ENCODE measurements around the gene ASXL2.

The ASXL2 gene

DNA sequence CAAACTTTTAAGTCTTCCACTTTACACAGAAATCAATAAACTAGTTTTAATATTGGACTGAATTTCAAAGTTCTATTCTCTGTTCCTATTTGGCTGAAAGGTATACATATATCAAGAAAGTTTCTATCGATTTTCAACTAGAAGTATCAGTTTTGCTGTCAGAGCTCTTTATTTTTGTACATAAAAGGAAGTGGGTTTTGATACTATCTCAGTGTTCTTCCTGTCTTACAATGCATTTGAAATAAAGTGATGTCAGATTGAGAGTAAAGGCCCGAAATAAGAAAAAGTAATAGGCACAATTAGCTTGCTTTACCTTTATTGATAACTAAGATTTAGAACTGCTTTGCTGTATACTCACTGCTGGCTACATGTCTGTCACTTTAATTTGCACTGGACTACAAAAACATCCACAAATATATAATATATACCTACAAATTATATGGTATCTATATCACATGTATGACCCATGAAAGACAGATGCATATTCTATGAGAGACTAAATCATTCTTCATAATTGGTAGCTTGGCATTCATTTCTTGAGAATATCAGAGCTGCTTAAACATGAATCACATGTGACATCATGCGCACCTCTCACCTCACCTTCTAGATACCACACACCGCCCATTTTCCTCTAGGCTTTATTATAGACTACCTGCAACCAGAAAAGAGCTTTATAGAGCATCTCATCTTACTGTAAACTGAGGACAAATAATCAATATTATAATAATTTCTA is 83.6 kb downstream of the ASXL2 start:
- DNase-seq, result no peak

GRCh38 chr2:25790074-25790790 is 88.1 kb downstream of the ASXL2 start:
- DNase-seq, result no peak

DNA sequence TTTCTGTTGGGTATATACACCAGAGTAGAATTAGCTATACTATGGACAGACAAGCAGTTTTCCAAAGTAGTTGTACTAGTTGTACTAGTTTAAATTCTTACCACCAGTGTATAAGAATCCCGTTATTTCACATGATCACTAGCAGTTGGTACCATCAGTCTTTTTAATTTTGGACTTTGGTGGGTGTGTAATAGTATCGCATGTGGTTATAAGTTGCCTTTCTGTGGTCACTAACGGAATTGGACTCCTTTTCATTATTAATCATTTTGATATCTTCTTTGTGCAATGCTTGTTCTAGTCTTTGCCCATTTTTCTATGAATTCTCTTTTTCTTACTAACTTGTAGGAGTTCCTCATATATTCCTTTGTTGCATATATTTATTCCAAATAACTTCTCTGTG is 89.8 kb downstream of the ASXL2 start:
- no peak for DNase-seq

GRCh38 chr2:25787020-25787419 is 91.3 kb downstream of the ASXL2 start:
- no peak for DNase-seq

- no peak for DNase-seq
Measured at GRCh38 chr2:25784404-25784803, 93.9 kb downstream of the ASXL2 start.

- DNase-seq, result no peak
Measured at GRCh38 chr2:25777077-25777476, 101.2 kb downstream of the ASXL2 start.

- DNase-seq, result no peak
Measured at GRCh38 chr2:25772078-25772477, 106.2 kb downstream of the ASXL2 start.

- DNase-seq, result no peak
Measured at GRCh38 chr2:25763575-25763974, 114.7 kb downstream of the ASXL2 start.

- DNase-seq, result no peak
Measured at GRCh38 chr2:25760297-25760696, 118.0 kb downstream of the ASXL2 start.

- no peak for DNase-seq
Measured at GRCh38 chr2:25758348-25758747, 119.9 kb downstream of the ASXL2 start.

DNA sequence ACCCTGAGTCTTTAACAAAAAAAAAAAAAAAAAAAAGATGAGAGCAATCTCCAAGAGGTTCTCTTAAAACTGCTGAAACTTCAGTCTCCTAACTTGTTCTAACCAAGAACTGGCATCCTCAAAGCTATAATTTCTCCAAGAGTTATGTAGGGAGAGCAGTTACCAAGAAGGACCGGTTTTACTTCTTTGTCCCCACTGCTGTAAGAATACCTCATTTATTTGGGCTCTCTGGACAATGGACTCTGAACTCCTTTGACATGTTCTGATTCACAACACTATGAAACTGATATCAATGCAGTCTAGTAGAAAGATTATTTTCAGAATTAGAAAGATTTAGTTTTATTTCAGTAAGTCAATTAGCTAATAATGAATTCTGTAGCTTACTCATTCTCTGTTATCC is 120.4 kb downstream of the ASXL2 start:
- no peak for DNase-seq

- no peak for DNase-seq
Measured at GRCh38 chr2:25756536-25756935, 121.8 kb downstream of the ASXL2 start.

DNA sequence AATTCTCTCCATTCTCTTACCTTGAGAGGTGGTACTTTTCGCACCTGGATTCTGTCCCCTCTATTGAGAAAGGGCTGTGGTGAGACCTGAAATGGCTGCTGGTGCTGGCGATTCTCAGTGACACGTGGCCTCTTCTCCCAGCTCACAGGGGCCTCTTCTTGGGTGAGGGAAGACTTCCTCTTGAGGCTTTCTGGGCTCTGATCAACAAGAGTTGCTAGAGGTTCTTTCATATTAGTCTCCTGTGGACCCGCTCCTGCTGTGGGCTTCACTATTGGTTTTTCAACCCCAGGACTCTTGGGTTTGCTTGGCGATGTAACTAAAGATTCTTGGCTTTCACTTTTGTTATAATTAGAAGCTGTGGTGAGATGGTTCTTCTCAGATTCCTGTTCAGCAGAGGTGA is 128.6 kb downstream of the ASXL2 start:
- no peak for DNase-seq

GRCh38 chr2:25744055-25744454 is 134.2 kb downstream of the ASXL2 start:
- no peak for DNase-seq

DNA sequence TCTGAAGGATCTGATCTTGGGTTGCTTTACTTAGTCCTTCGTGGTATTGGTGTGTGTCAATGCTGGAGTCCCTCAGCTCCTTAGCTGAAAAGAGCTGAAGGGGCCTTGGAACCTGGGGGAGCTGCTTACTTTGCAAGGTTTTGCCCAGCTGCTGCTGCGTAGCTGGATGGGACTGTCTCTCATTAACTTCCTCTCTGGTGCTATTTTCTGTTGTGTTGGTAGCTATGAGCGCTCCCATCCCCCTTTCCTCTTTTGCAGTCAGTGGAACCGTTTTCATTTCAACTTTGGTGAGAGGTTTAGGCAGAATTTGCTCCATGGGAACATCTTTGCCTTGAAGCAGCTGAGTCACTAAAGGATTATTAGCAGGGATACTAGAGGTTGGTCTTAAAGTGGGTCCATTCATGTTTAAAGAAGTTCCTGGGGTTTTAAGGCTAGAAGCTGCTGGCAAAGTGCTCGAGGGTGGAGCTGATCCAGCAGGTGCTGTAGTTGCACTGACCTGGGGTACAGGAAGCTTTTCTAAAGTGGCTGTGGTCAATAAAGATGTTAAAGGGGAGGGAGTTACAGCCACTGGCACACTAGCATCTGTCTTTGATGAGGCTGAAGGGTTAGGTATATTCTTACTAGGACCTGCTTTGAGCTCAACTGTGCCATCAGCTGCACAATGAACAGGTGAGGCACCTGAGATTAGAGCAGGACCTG is 135.0 kb downstream of the ASXL2 start:
- no peak for DNase-seq

DNA sequence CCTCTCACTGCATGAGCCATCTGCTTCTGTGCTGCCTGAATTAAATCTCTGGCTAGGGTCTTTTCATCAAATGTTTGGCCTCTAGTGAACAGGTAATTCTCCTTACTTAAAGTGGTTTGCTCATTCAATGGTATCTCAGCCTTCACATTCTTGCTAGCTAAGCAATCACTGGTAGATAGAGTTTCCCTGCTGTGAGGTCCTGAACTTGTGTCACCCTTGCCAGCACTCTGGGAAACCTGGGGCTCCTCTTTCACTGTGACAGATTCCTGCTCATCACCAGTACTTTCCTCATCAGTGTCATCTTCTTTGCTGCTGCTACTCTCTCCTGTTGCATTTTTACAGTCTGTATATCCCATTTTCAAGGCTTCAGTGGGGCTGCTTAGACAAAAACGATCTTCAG is 135.8 kb downstream of the ASXL2 start:
- DNase-seq, result no peak

DNA sequence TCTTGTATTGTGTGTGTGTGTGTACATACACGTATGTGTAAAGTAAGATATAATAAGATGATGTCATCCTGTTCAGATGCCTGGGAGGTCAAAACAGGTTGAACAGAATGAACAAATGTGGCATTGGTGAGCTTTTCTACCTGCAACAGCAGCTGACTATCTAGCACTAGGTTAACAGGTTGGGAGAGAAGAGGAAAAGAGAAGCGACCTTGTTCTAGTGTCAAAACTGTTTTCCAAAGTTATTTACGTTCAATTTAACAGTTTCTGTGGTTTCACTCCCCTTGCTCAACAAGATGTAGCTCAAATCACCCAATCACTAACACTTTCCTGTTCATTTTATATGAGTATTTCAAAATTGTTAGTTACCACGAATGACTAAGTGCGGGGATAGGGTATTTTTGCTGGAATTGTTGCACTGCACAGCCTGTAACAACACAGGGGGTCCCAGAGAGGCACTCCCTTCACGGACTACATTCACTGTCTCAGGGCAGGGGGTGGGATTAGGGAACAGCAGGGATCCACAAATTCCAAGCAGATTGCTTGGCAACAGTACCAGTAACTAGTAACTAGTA is 137.4 kb downstream of the ASXL2 start:
- DNase-seq, result no peak

DNA sequence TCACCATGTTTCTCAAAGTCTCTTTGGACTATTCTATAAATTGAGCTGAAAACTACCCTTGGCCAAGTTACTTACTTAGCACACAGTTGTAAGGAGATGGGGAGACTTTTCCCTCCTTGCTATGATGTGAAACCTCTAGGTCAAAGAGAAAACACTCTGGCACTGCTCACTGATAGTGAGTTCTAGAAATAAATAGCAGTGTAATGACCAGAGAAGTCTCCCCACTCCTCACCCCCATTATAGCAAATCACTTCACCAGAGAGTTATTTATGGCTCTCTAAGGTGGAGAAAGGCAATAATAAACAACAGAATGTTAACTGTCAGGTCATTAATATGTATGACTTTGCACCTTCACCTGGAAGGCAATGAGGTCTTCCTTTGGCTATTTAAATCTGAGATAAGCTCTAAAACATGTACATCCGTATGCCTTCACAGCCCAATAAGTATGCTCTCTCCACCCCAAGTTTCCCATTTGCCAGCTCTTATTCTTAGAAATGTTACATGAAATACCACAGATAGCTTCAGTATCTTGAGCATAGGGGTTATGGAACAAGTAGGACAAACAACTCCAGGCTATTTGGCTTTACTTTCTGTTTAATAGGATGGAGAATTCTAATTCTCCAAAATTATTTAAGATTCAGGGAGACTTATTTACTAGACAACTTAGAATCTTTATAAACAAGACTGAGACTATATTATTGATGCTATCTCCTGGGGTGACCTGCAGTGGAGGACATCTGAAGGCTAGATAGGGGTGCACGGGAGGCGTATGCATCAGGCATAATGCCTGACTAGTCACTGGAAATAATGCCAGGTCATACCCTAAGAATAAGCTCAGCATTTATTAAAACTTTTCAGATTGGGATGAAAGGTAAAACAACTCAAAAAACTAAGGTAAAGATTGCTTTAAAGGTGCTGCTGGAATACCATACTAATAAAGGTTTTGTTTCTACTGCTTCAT is 139.6 kb downstream of the ASXL2 start:
- DNase-seq, result no peak

DNA sequence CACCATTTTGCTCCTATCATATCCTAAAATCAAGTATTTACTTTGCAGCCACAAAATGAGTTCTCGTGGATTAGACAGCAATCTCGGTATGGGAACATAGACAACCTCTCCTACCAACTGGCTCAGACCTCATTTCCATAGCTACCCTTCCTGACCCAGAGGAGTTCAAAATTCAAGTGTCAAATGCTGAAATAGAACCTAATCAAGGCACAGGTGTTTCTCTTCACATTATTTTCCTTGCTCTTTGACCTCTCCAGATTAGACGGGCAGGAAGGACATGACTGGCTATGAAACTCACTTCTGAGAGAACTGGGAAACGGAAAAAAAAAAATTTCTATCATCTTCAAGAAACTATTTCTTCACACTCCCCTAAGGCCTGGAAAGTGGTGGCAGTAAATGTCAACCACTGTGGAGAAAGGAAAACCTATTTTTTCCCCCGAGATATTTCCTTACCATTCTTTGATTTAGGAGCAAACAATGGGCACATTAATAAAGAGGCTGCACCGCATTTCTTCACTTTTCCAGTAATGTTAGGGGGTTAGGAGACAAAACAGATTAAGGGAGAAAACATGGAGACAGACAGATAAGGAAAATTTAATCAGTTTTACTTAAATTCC is 141.3 kb downstream of the ASXL2 start:
- DNase-seq, result no peak

DNA sequence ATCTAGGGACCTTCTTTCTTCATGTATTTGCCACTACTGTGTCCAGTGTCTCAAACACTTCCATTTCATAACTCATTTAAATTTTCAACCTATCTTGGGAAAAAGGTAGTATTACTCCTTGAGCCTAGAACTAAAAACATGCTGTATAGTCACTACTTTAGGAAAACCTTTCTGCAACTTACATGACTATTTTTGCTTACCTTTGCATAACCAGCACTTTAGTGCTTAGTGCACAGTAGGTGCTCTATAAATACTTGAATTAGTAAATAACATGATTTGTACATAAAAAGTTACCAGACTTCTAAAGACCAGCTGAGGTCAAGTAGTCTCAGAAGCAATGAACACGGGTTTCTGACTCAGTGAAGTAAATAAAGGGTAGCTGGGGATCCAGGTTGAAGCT is 142.5 kb downstream of the ASXL2 start:
- no peak for DNase-seq

- DNase-seq, result no peak
Measured at GRCh38 chr2:25728559-25728958, 149.7 kb downstream of the ASXL2 start.

DNA sequence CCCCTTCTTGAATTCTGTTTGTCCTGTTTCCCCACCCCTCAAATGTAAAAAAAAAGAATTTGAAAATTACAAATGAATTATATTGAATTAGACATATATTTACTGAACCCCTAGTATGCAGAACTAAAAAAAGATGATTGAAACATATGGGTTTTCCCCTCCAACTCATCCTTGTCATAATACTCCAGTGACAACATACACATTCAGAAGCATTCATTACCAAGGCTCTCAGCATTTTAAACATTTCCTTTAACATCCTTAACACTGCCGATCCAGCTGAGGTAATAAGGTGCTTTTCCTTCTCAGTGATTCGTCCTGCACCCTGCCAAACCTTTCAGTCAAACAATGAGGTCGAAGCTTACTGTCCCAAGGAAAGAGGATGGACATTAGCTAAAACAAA is 151.8 kb downstream of the ASXL2 start:
- no peak for DNase-seq
